Left forelimb (tissue), 1 donor: ENCODE measurements around the gene KCNAB1.
"Not testable (repeated sequence)": the region's sequence is repeated elsewhere in the genome, so short reads cannot be mapped to it uniquely, and the experiment has no call there.

Source experiments
- DNase-seq: peaks from one replicate; pipeline ENCODE4 v3.0.0-alpha.2; 2018; ENCODE audit warnings: low spot score

Gene KCNAB1

GRCh38 chr3:156176629-156177210, 56.3 kb downstream of the KCNAB1 start:
- DNase-seq = no peak

GRCh38 chr3:156180077-156180476, 59.7 kb downstream of the KCNAB1 start:
- DNase-seq = no peak

GRCh38 chr3:156181509-156181908, 61.1 kb downstream of the KCNAB1 start:
- no peak for DNase-seq

GRCh38 chr3:156183396-156183795, 63.0 kb downstream of the KCNAB1 start:
- DNase-seq = no peak

GRCh38 chr3:156184156-156184555, 63.8 kb downstream of the KCNAB1 start:
- no peak for DNase-seq

GRCh38 chr3:156187146-156187769, 66.9 kb downstream of the KCNAB1 start:
- DNase-seq = no peak

- no peak for DNase-seq
Measured at GRCh38 chr3:156188757-156189156, 68.4 kb downstream of the KCNAB1 start.

- DNase-seq = no peak
Measured at GRCh38 chr3:156189927-156190326, 69.5 kb downstream of the KCNAB1 start.

GRCh38 chr3:156194945-156195344, 74.6 kb downstream of the KCNAB1 start:
- not testable (repeated sequence) for DNase-seq

GRCh38 chr3:156197152-156197551, 76.8 kb downstream of the KCNAB1 start:
- DNase-seq = not testable (repeated sequence)

- no peak for DNase-seq
Measured at GRCh38 chr3:156201411-156202405, 81.3 kb downstream of the KCNAB1 start.

- DNase-seq = no peak
Measured at GRCh38 chr3:156206157-156206556, 85.8 kb downstream of the KCNAB1 start.

- no peak for DNase-seq
Measured at GRCh38 chr3:156207802-156208685, 87.7 kb downstream of the KCNAB1 start.

GRCh38 chr3:156209631-156210335, 89.4 kb downstream of the KCNAB1 start:
- DNase-seq = no peak

GRCh38 chr3:156211583-156211982, 91.2 kb downstream of the KCNAB1 start:
- no peak for DNase-seq

- DNase-seq = no peak
Measured at GRCh38 chr3:156214676-156215075, 94.3 kb downstream of the KCNAB1 start.

GRCh38 chr3:156215751-156216150, 95.4 kb downstream of the KCNAB1 start:
- DNase-seq = no peak

- no peak for DNase-seq
Measured at GRCh38 chr3:156216216-156216615, 95.8 kb downstream of the KCNAB1 start.

- no peak for DNase-seq
Measured at GRCh38 chr3:156216852-156217251, 96.5 kb downstream of the KCNAB1 start.

- no peak for DNase-seq
Measured at GRCh38 chr3:156217674-156218352, 97.4 kb downstream of the KCNAB1 start.

- no peak for DNase-seq
Measured at GRCh38 chr3:156218353-156218744, 98.0 kb downstream of the KCNAB1 start.
